Activated effector memory CD4-positive, alpha-beta T cell treated with Interleukin-2 at 50 U/mL for 16 hours (primary cell): ENCODE results near the gene SNORC.
A peak's percentile ranks its signal among the peaks of the same experiment; 100 is the strongest.
"Not testable (repeated sequence)": the region's sequence is repeated elsewhere in the genome, so short reads cannot be mapped to it uniquely, and the experiment has no call there.

Experiments used
- DNase-seq: peaks from one replicate; pipeline ENCODE4 v3.0.0-alpha.2; 2020

The SNORC gene

GRCh38 chr2:232870018-232870765, at the start of gene SNORC:
Gene SNORC (plus strand): TSS chr2:232870264. CDS start chr2:232870342, 78 bp downstream.
- no peak for DNase-seq

- no peak for DNase-seq
Measured at GRCh38 chr2:232829988-232830387, 40.1 kb upstream of the SNORC start.

GRCh38 chr2:232831496-232831895, 38.6 kb upstream of the SNORC start:
- no peak for DNase-seq

- DNase-seq = no peak
Measured at GRCh38 chr2:232833830-232834229, 36.2 kb upstream of the SNORC start.

GRCh38 chr2:232835687-232836208, 34.3 kb upstream of the SNORC start:
- no peak for DNase-seq

GRCh38 chr2:232836934-232837333, 33.1 kb upstream of the SNORC start:
- no peak for DNase-seq

GRCh38 chr2:232838406-232838874, 31.6 kb upstream of the SNORC start:
- DNase-seq = peak; percentile 41

GRCh38 chr2:232839411-232840079, 30.5 kb upstream of the SNORC start:
- no peak for DNase-seq

- no peak for DNase-seq
Measured at GRCh38 chr2:232842689-232843088, 27.4 kb upstream of the SNORC start.

GRCh38 chr2:232843834-232844233, 26.2 kb upstream of the SNORC start:
- no peak for DNase-seq

GRCh38 chr2:232846055-232846454, 24.0 kb upstream of the SNORC start:
- DNase-seq = no peak

- DNase-seq = no peak
Measured at GRCh38 chr2:232850039-232850438, 20.0 kb upstream of the SNORC start.

GRCh38 chr2:232852081-232852480, 18.0 kb upstream of the SNORC start:
- DNase-seq = not testable (repeated sequence)

GRCh38 chr2:232852676-232853075, 17.4 kb upstream of the SNORC start:
- DNase-seq = no peak

GRCh38 chr2:232854082-232854481, 16.0 kb upstream of the SNORC start:
- no peak for DNase-seq

- no peak for DNase-seq
Measured at GRCh38 chr2:232857158-232857563, 12.9 kb upstream of the SNORC start.

GRCh38 chr2:232859385-232859916, 10.6 kb upstream of the SNORC start:
- DNase-seq = no peak

GRCh38 chr2:232860593-232861241, 9.3 kb upstream of the SNORC start:
- DNase-seq = no peak

- DNase-seq = no peak
Measured at GRCh38 chr2:232861353-232861752, 8.7 kb upstream of the SNORC start.

GRCh38 chr2:232863996-232864395, 6.1 kb upstream of the SNORC start:
- no peak for DNase-seq

- no peak for DNase-seq
Measured at GRCh38 chr2:232865165-232865564, 4.9 kb upstream of the SNORC start.

- DNase-seq = no peak
Measured at GRCh38 chr2:232866104-232866503, 4.0 kb upstream of the SNORC start.
